ENCODE data around the gene ODAM. TPM values are rescaled to one million over a fixed set of nuclear protein-coding genes. Genes with fewer than 3 reads are reported as not detected.

ODAM gene
- total RNA-seq, 1 experiment from 2014 or later: not detected

- no TSS peak for BruUV-seq (replicated peaks)
- H3K27me3 ChIP-seq (ENCODE audit: insufficient read depth, low read length): no peaks in the 10 kb centered on the region
- no peak overlapping the region for H3K9ac ChIP-seq (ENCODE audit: low read length)
- no peak overlapping the region for H3K4me2 ChIP-seq (ENCODE audit: low read length)
- ATAC-seq (no peak), DNase-seq (ENCODE audit: low read depth, low spot score) (no peak)
- H3K36me3 ChIP-seq (ENCODE audit: control insufficient read depth in 1 of 2, insufficient read depth in 2 of 2, low read length in 2 of 2): no peaks in the 10 kb centered on the region
- no peaks in the 10 kb centered on the region for H4K20me1 ChIP-seq (ENCODE audit: insufficient read depth)
- POLR2A ChIA-PET: no interaction called here
- no peaks in the 10 kb centered on the region for H3K9me2 ChIP-seq (ENCODE audit: insufficient read depth)
- H3K4me1 ChIP-seq (ENCODE audit: control insufficient read depth in 1 of 2, insufficient read depth in 2 of 2, low read length in 2 of 2): no peaks in the 10 kb centered on the region
- intact Hi-C loops (cut with micrococcal nuclease): no loop called here
- TF ChIP-seq ZBTB33 (IDR thresholded peaks at IDR 0.05; ENCODE audit: extremely low read depth, insufficient replicate concordance, low read length): no peak
- no peak for TF ChIP-seq RAD21 (IDR thresholded peaks at IDR 0.05; ENCODE audit: low read depth)
- TF ChIP-seq TCF7L2 (IDR thresholded peaks at IDR 0.05; ENCODE audit: borderline replicate concordance, extremely low read depth, insufficient read depth, insufficient read length): no peak
- TF ChIP-seq POLR2AphosphoS5 (IDR thresholded peaks at IDR 0.05; ENCODE audit: low read depth, low read length): no peak
- no peak for TF ChIP-seq MAX (IDR thresholded peaks at IDR 0.05)
- no peak for TF ChIP-seq CEBPB (IDR thresholded peaks at IDR 0.05; ENCODE audit: low read depth)
- no peak overlapping the region for H2AFZ ChIP-seq (ENCODE audit: low read depth, low read length, poor library complexity, severe bottlenecking)
- no peaks in the 10 kb centered on the region for H3K9me3 ChIP-seq (ENCODE audit: control insufficient read depth in 1 of 2, insufficient read depth in 1 of 2, low read depth in 1 of 2, low read length in 2 of 2)
- CTCF ChIA-PET: no interaction called here
- RAD21 ChIA-PET (ENCODE audit: low non-redundant PET in 1 of 2, low total read pairs in 2 of 2, uncharacterized antibody in 2 of 2, unreplicated experiment in 2 of 2): interaction anchor here in 1 of 2 experiments (1.3 kb wide), 1 partner anchor 9 kb away, joined by 3 read pairs; no protein-coding TSS in a partner anchor
- H3K4me3 ChIP-seq (replicated peaks in 1 of 2; ENCODE audit: low read depth in 1 of 2, low read length in 2 of 2): no peak overlapping the region
- H3K27ac ChIP-seq (ENCODE audit: low read depth, low read length): no peak overlapping the region
- no peaks in the 10 kb centered on the region for H3K79me2 ChIP-seq (ENCODE audit: insufficient read depth, low read length)
These were observed 2.6 kb upstream of the ODAM start for GRCh38 chr4:70192895-70193294.

- no peak for ATAC-seq
- RAD21 ChIA-PET (ENCODE audit: low non-redundant PET in 1 of 2, low total read pairs in 2 of 2, uncharacterized antibody in 2 of 2, unreplicated experiment in 2 of 2): no interaction called here
- Histone ChIP-seq H3K9ac (ENCODE audit: low read length) (no peak overlapping the region), H3K4me1 (ENCODE audit: control insufficient read depth in 1 of 2, insufficient read depth in 2 of 2, low read length in 2 of 2) (no peaks in the 10 kb centered on the region), H3K27me3 (ENCODE audit: insufficient read depth, low read length) (no peaks in the 10 kb centered on the region), H3K79me2 (ENCODE audit: insufficient read depth, low read length) (no peaks in the 10 kb centered on the region), H4K20me1 (ENCODE audit: insufficient read depth) (no peaks in the 10 kb centered on the region), H3K9me3 (ENCODE audit: control insufficient read depth in 1 of 2, insufficient read depth in 1 of 2, low read depth in 1 of 2, low read length in 2 of 2) (no peaks in the 10 kb centered on the region), H3K4me2 (ENCODE audit: low read length) (no peak overlapping the region), H3K4me3 (replicated peaks in 1 of 2; ENCODE audit: low read depth in 1 of 2, low read length in 2 of 2) (no peak overlapping the region), H2AFZ (ENCODE audit: low read depth, low read length, poor library complexity, severe bottlenecking) (no peak overlapping the region), H3K36me3 (ENCODE audit: control insufficient read depth in 1 of 2, insufficient read depth in 2 of 2, low read length in 2 of 2) (no peaks in the 10 kb centered on the region), H3K9me2 (ENCODE audit: insufficient read depth) (no peaks in the 10 kb centered on the region), H3K27ac (ENCODE audit: low read depth, low read length) (no peak overlapping the region)
- CTCF ChIA-PET: no interaction called here
- intact Hi-C loops (cut with micrococcal nuclease): no loop called here
- no peak for DNase-seq (ENCODE audit: low read depth, low spot score)
- no TSS peak for BruUV-seq (replicated peaks)
- POLR2A ChIA-PET: no interaction called here
- TF ChIP-seq ZNF274 (IDR thresholded peaks at IDR 0.05; ENCODE audit: low read depth, low read length) (no peak), CTCF (IDR thresholded peaks at IDR 0.05 in 2 of 3, conservative IDR thresholded peaks at IDR 0.05 in 1 of 3; ENCODE audit: borderline replicate concordance in 1 of 3, insufficient read depth in 1 of 3, low read depth in 2 of 3, low read length in 2 of 3) (no peak), SIN3A (IDR thresholded peaks at IDR 0.05; ENCODE audit: low read depth) (no peak), FOSL1 (IDR thresholded peaks at IDR 0.05; ENCODE audit: low read depth) (no peak), JUND (IDR thresholded peaks at IDR 0.05) (no peak), RAD21 (IDR thresholded peaks at IDR 0.05; ENCODE audit: low read depth) (no peak), REST (IDR thresholded peaks at IDR 0.05; ENCODE audit: low read depth) (no peak), TCF7L2 (IDR thresholded peaks at IDR 0.05; ENCODE audit: borderline replicate concordance, extremely low read depth, insufficient read depth, insufficient read length) (no peak), SP1 (IDR thresholded peaks at IDR 0.05; ENCODE audit: low read depth) (no peak)
These were observed 1.3 kb downstream of the ODAM start for GRCh38 chr4:70196857-70197256.

All from HCT116 (cell line).